HEK293T (cell line): ENCODE data around the gene FAM107B.

Experiments used
- CTCF ChIA-PET: fragments of 350-600 bp; formaldehyde crosslinking; extraction: SDS; loops from one replicate; lab custom pipeline; 2021; ENCODE audit warnings: antibody characterized with exemption, inconsistent platforms; lab: Yijun Ruan, JAX
- POLR2A ChIA-PET: fragments of 350-600 bp; formaldehyde crosslinking; extraction: SDS; loops from one replicate; lab custom pipeline; 2020; ENCODE audit warnings: antibody characterized with exemption, inconsistent platforms; lab: Yijun Ruan, JAX
- DNase-seq: peaks from one replicate; pipeline ENCODE4 v3.0.0; 2012; ENCODE audit warnings: mixed read lengths; ENCODE audit errors: extremely low spot score
- ARNT ChIP-seq: fragments of 450-650 bp; IDR thresholded peaks from 2 replicates; pipeline ENCODE4 v1.6.1; 2017; ENCODE audit warnings: mild to moderate bottlenecking
- BHLHE40 ChIP-seq: fragments of 450-650 bp; IDR thresholded peaks from 2 replicates; pipeline ENCODE4 v1.6.1; 2016; ENCODE audit warnings: mild to moderate bottlenecking, moderate library complexity, borderline replicate concordance
- CTBP1 ChIP-seq: fragments of 450-650 bp; IDR thresholded peaks from 2 replicates; pipeline ENCODE4 v1.6.1; 2016; ENCODE audit warnings: borderline replicate concordance
- ELF4 ChIP-seq: fragments of 450-650 bp; IDR thresholded peaks from 2 replicates; pipeline ENCODE4 v1.6.1; 2017; ENCODE audit warnings: antibody characterized with exemption
- FOXA1 ChIP-seq: fragments of 450-650 bp; IDR thresholded peaks from 2 replicates; pipeline ENCODE4 v1.6.1; 2016; ENCODE audit warnings: mild to moderate bottlenecking
- FOXK2 ChIP-seq: fragments of 450-650 bp; IDR thresholded peaks from 2 replicates; pipeline ENCODE4 v1.6.1; 2016; ENCODE audit warnings: mild to moderate bottlenecking
- FOXM1 ChIP-seq: fragments of 450-650 bp; IDR thresholded peaks from 2 replicates; pipeline ENCODE4 v1.6.1; 2017; ENCODE audit warnings: mild to moderate bottlenecking, borderline replicate concordance
- HDGF ChIP-seq: fragments of 450-650 bp; IDR thresholded peaks from 2 replicates; pipeline ENCODE4 v1.6.1; 2017; ENCODE audit warnings: antibody characterized with exemption, borderline replicate concordance
- L3MBTL2 ChIP-seq: fragments of 450-650 bp; conservative IDR thresholded peaks from 2 replicates; pipeline ENCODE4 v1.6.1; 2016; ENCODE audit warnings: mild to moderate bottlenecking
- LEF1 ChIP-seq: fragments of 450-650 bp; IDR thresholded peaks from 2 replicates; pipeline ENCODE4 v1.6.1; 2017; ENCODE audit warnings: mild to moderate bottlenecking, borderline replicate concordance
- NFRKB ChIP-seq: fragments of 450-650 bp; IDR thresholded peaks from 2 replicates; pipeline ENCODE4 v1.6.1; 2016; ENCODE audit warnings: mild to moderate bottlenecking, moderate library complexity
- SP1 ChIP-seq: fragments of 450-650 bp; IDR thresholded peaks from 2 replicates; pipeline ENCODE4 v1.6.1; 2017
- SUZ12 ChIP-seq: fragments of 450-650 bp; IDR thresholded peaks from 2 replicates; pipeline ENCODE4 v1.6.1; 2016; ENCODE audit warnings: mild to moderate bottlenecking
- TARDBP ChIP-seq: fragments of 450-650 bp; IDR thresholded peaks from 2 replicates; pipeline ENCODE4 v1.6.1; 2016
- ZNF384 ChIP-seq: fragments of 450-650 bp; IDR thresholded peaks from 2 replicates; pipeline ENCODE4 v1.6.1; 2016
- TF ChIP-seq, protein P1 (sequence below): fragments of 450-650 bp; IDR thresholded peaks from 2 replicates; pipeline ENCODE4 v1.6.1; 2016

The FAM107B gene

DNA sequence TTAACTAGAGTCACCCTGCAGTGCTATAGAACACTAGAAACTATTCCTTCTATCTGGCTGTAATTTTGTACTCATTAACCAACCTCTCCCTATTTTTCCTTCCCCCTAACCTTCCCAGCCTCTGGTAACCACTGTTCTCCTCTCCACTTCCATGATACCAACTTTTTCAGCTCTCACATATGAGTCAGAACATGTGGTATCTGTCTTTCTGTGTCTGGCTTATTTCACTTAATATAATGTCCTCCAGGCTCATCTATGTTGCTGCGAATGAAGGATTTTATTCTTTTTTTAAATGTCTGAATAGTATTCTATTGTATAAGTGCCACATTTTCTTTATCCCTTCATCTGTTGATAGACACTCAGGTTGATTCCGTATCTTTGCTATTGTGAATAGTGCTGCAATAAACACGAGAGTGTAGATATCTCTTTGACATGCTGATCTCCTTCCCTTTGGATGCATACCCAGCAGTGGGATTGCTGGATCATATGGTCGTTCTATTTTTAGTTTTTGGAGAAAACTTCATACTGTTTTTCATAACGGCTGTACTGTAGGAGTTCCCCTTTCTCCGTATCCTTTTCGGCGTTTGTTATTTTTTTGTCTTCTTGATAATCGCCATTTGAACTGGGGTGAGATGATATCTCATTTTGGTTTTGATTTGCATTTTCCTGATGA, 101.4 kb downstream of the FAM107B start:
- ChIA-PET CTCF (no interaction called here), POLR2A (no interaction called here)
- DNase-seq = no peak
- TF ChIP-seq, protein P1, sequence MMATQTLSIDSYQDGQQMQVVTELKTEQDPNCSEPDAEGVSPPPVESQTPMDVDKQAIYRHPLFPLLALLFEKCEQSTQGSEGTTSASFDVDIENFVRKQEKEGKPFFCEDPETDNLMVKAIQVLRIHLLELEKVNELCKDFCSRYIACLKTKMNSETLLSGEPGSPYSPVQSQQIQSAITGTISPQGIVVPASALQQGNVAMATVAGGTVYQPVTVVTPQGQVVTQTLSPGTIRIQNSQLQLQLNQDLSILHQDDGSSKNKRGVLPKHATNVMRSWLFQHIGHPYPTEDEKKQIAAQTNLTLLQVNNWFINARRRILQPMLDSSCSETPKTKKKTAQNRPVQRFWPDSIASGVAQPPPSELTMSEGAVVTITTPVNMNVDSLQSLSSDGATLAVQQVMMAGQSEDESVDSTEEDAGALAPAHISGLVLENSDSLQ = no peak
- no peak for TF ChIP-seq SP1
- no peak for TF ChIP-seq FOXA1
- TF ChIP-seq LEF1 = no peak
- no peak for TF ChIP-seq CTBP1
- no peak for TF ChIP-seq FOXM1
- TF ChIP-seq TARDBP = no peak
- no peak for TF ChIP-seq ZNF384
- no peak for TF ChIP-seq FOXK2
- no peak for TF ChIP-seq L3MBTL2
- TF ChIP-seq ARNT = no peak
- TF ChIP-seq HDGF = no peak

DNA sequence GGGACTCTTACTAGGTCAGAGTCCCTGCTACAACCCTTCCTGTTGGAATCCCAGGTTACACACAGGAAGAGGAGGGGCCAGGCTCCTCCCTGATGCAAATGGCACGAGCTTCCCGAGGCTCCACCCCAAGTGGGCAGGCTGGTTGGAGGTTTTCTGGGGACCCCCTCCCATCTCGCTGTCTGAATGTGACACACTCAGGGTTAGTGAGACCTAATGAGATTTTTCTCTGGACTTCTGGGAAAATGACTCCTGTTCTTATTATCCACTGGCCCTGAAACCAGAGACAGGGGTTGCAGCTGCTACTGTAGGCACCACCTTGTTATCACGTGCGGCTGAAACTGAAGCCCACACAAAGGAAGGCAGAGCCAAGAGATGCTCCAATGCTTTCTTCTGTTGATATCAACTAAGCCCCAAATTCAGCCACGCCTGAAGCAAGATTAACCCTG, 103.3 kb downstream of the FAM107B start:
- CTCF ChIA-PET = interaction anchor here (0.6 kb wide), 1 partner anchor 131 kb away, joined by 3 read pairs; no protein-coding TSS in a partner anchor
- DNase-seq = no peak
- POLR2A ChIA-PET = no interaction called here
- TF ChIP-seq TARDBP = no peak
- TF ChIP-seq L3MBTL2 = no peak
- no peak for TF ChIP-seq HDGF
- TF ChIP-seq ARNT = no peak
- TF ChIP-seq SP1 = no peak
- TF ChIP-seq, protein P1 = no peak
- no peak for TF ChIP-seq ZNF384
- TF ChIP-seq SUZ12 = no peak
- TF ChIP-seq CTBP1 = no peak
- no peak for TF ChIP-seq LEF1
- TF ChIP-seq FOXA1 = no peak
- no peak for TF ChIP-seq FOXK2
- TF ChIP-seq ELF4 = no peak
- no peak for TF ChIP-seq BHLHE40
- no peak for TF ChIP-seq FOXM1
- no peak for TF ChIP-seq NFRKB

DNA sequence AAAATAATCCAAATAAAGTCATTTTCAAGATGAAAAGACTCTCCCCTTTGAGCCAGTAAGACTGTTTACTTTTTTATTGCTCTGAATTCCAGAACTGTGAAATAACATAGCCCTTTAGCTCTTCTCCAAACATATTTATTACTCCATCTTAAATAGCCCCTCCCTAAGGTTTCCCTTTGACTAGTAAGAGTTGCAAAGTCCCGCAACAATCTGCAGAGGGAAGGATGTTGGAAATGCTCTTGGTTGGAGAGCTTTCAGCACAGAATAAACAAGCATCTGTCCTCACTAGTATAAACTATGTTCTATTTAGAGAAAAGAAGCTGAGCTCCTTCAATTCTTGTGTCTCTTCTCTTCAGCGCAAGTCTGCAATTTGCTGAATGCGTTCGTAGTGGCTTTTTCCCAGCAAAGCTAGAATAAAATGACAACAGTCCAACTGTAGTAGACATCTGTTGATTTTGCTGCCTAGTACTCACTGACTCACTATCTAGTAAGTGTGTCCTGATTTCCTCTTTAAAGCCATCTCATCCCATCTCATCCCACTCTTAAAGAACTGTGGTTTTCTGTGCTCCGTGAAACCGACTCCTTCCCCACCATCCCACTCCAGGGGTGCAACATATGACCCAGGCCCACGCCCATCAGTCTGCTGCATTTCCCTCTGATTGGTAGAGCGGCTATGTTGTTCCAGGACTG, 104.0 kb downstream of the FAM107B start:
- POLR2A ChIA-PET = no interaction called here
- CTCF ChIA-PET = interaction anchor here (0.6 to 0.7 kb wide), 2 partner anchors 16 to 133 kb away, joined by 3 to 7 read pairs; no protein-coding TSS in a partner anchor
- TF ChIP-seq, protein P1 = no peak
- TF ChIP-seq SP1 (no peak), FOXA1 (no peak), FOXM1 (no peak), L3MBTL2 (no peak), BHLHE40 (no peak), ARNT (no peak), ZNF384 (no peak), CTBP1 (no peak), FOXK2 (no peak), ELF4 (no peak), NFRKB (no peak), LEF1 (no peak), SUZ12 (no peak), HDGF (no peak), TARDBP (no peak)
- no peak for DNase-seq

GRCh38 chr10:14669576-14669975, 105.1 kb downstream of the FAM107B start:
- ChIA-PET POLR2A (no interaction called here), CTCF (interaction anchor here (1.0 kb wide), 1 partner anchor 16 kb away, joined by 6 read pairs; no protein-coding TSS in a partner anchor)
- TF ChIP-seq NFRKB (no peak), FOXA1 (no peak), SUZ12 (no peak)
- DNase-seq = no peak

DNA sequence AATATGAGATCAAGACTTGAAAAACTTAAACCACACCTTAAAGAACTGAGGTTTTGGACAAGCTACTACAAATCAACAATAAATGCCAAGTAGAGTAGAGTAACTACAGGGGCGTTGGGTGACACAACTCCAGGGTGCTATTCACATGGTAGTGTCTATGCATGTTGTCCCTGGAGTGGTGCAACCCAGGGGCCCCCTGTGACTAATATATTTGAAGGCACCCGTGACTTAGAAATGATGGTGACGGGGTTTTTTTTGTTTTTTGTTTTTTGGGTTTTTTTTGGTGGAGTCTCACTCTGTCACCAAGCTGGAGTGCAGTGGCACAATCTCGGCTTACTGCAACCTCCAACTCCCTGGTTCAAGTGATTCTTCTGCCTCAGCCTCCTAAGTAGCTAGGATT, 106.9 kb downstream of the FAM107B start:
- POLR2A ChIA-PET = no interaction called here

DNA sequence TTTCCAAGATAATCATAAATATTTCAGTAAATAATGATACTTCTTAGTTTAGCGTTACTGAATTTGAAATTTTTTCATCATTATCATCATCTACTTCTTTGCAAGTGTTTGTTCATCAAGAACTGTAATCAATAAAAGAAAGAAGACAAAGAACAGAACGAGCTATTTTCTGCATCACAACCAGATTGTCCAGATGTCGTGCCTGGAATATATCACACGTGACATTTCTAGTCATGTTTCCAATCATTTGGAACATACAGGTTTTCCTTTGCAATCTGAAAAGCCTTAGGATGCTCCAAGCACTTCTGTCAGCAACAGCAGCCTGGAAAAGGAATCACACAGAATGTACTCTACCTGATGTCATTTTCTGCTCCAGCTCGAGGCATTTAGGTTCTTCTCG, 107.4 kb downstream of the FAM107B start:
- TF ChIP-seq BHLHE40 (no peak), TARDBP (no peak), FOXA1 (no peak), ARNT (no peak), FOXK2 (no peak), SP1 (no peak), HDGF (no peak), CTBP1 (no peak), NFRKB (no peak), ZNF384 (no peak), FOXM1 (no peak), ELF4 (no peak), L3MBTL2 (no peak)
- TF ChIP-seq, protein P1 = no peak
- POLR2A ChIA-PET = no interaction called here
- DNase-seq = no peak
- CTCF ChIA-PET = no interaction called here

More for the DNA sequence above, 106.9 kb downstream of the FAM107B start:
- CTCF ChIA-PET = no interaction called here
- no peak for DNase-seq
- no peak for TF ChIP-seq SP1
